Measurements from ENCODE around the gene GCM1.

The GCM1 gene

GRCh38 chr6:53130569-53131290 is 17.9 kb downstream of the GCM1 start:
- no peaks in the 10 kb centered on the region for H4K20me1 ChIP-seq
- no peak overlapping the region for H3K4me3 ChIP-seq
- H3K27me3 ChIP-seq = no peaks in the 10 kb centered on the region
- H3K9ac ChIP-seq = no peak overlapping the region
- TF ChIP-seq Cebpa-rat (IDR thresholded peaks at IDR 0.05) = no peak
- peaks cover 10% of the 10 kb centered on the region for H3K4me1 ChIP-seq
- no peak overlapping the region for H3K4me2 ChIP-seq
- H3K9me3 ChIP-seq = no peaks in the 10 kb centered on the region
- H3K36me3 ChIP-seq = no peaks in the 10 kb centered on the region
- H3K27ac ChIP-seq = no peak overlapping the region

GRCh38 chr6:53128842-53129241 is 19.8 kb downstream of the GCM1 start:
- no peak for TF ChIP-seq Cebpa-rat (IDR thresholded peaks at IDR 0.05)
- H4K20me1 ChIP-seq = no peaks in the 10 kb centered on the region

GRCh38 chr6:53125276-53125675 is 23.4 kb downstream of the GCM1 start:
- Histone ChIP-seq H3K36me3 (no peaks in the 10 kb centered on the region), H3K27me3 (no peaks in the 10 kb centered on the region), H3K4me2 (no peak overlapping the region), H3K9ac (no peak overlapping the region), H3K4me1 (no peaks in the 10 kb centered on the region), H3K4me3 (no peak overlapping the region), H3K9me3 (no peaks in the 10 kb centered on the region), H3K27ac (no peak overlapping the region), H4K20me1 (no peaks in the 10 kb centered on the region)
- no peak for TF ChIP-seq Cebpa-rat (IDR thresholded peaks at IDR 0.05)

More at GRCh38 chr6:53128842-53129241, 19.8 kb downstream of the GCM1 start:
- Histone ChIP-seq H3K9ac (no peak overlapping the region), H3K4me1 (no peaks in the 10 kb centered on the region), H3K9me3 (no peaks in the 10 kb centered on the region), H3K27me3 (no peaks in the 10 kb centered on the region), H3K27ac (no peak overlapping the region), H3K4me3 (no peak overlapping the region), H3K36me3 (no peaks in the 10 kb centered on the region), H3K4me2 (no peak overlapping the region)

GRCh38 chr6:53124131-53124800 is 24.4 kb downstream of the GCM1 start:
- no peaks in the 10 kb centered on the region for H4K20me1 ChIP-seq
- no peaks in the 10 kb centered on the region for H3K27me3 ChIP-seq
- H3K4me3 ChIP-seq = no peak overlapping the region
- no peaks in the 10 kb centered on the region for H3K9me3 ChIP-seq
- TF ChIP-seq Cebpa-rat (IDR thresholded peaks at IDR 0.05) = no peak
- no peak overlapping the region for H3K4me2 ChIP-seq
- no peak overlapping the region for H3K27ac ChIP-seq
- H3K4me1 ChIP-seq = no peaks in the 10 kb centered on the region
- no peaks in the 10 kb centered on the region for H3K36me3 ChIP-seq
- H3K9ac ChIP-seq = no peak overlapping the region

GRCh38 chr6:53119772-53120409 is 28.8 kb downstream of the GCM1 start:
- no peak overlapping the region for H3K4me3 ChIP-seq
- no peaks in the 10 kb centered on the region for H4K20me1 ChIP-seq
- H3K27ac ChIP-seq = no peak overlapping the region
- TF ChIP-seq Cebpa-rat (IDR thresholded peaks at IDR 0.05) = no peak
- no peaks in the 10 kb centered on the region for H3K4me1 ChIP-seq
- H3K4me2 ChIP-seq = no peak overlapping the region
- no peaks in the 10 kb centered on the region for H3K36me3 ChIP-seq
- H3K9ac ChIP-seq = no peak overlapping the region
- no peaks in the 10 kb centered on the region for H3K27me3 ChIP-seq
- H3K9me3 ChIP-seq = no peaks in the 10 kb centered on the region

GRCh38 chr6:53119349-53119748 is 29.3 kb downstream of the GCM1 start:
- TF ChIP-seq Cebpa-rat (IDR thresholded peaks at IDR 0.05) = no peak
- Histone ChIP-seq H3K27ac (no peak overlapping the region), H3K27me3 (no peaks in the 10 kb centered on the region)

GRCh38 chr6:53115741-53116140 is 32.9 kb downstream of the GCM1 start:
- H3K9ac ChIP-seq = no peak overlapping the region
- no peak overlapping the region for H3K27ac ChIP-seq
- H3K4me3 ChIP-seq = no peak overlapping the region
- no peak for TF ChIP-seq Cebpa-rat (IDR thresholded peaks at IDR 0.05)
- H3K36me3 ChIP-seq = no peaks in the 10 kb centered on the region
- no peak overlapping the region for H3K4me2 ChIP-seq
- H3K4me1 ChIP-seq = no peaks in the 10 kb centered on the region
- no peaks in the 10 kb centered on the region for H3K9me3 ChIP-seq
- H4K20me1 ChIP-seq = no peaks in the 10 kb centered on the region
- no peaks in the 10 kb centered on the region for H3K27me3 ChIP-seq

More at GRCh38 chr6:53119349-53119748, 29.3 kb downstream of the GCM1 start:
- H3K9me3 ChIP-seq = no peaks in the 10 kb centered on the region
- H3K4me1 ChIP-seq = no peaks in the 10 kb centered on the region
- no peak overlapping the region for H3K9ac ChIP-seq
- H4K20me1 ChIP-seq = no peaks in the 10 kb centered on the region
- H3K4me3 ChIP-seq = no peak overlapping the region
- H3K4me2 ChIP-seq = no peak overlapping the region
- no peaks in the 10 kb centered on the region for H3K36me3 ChIP-seq

GRCh38 chr6:53115113-53115512 is 33.5 kb downstream of the GCM1 start:
- Histone ChIP-seq H3K4me2 (no peak overlapping the region), H4K20me1 (no peaks in the 10 kb centered on the region), H3K27me3 (no peaks in the 10 kb centered on the region), H3K9me3 (no peaks in the 10 kb centered on the region), H3K9ac (no peak overlapping the region), H3K27ac (no peak overlapping the region), H3K4me3 (no peak overlapping the region), H3K36me3 (no peaks in the 10 kb centered on the region), H3K4me1 (no peaks in the 10 kb centered on the region)
- TF ChIP-seq Cebpa-rat (IDR thresholded peaks at IDR 0.05) = no peak

GRCh38 chr6:53113742-53114141 is 34.9 kb downstream of the GCM1 start:
- no peak for TF ChIP-seq Cebpa-rat (IDR thresholded peaks at IDR 0.05)
- Histone ChIP-seq H3K4me1 (no peaks in the 10 kb centered on the region), H3K27me3 (no peaks in the 10 kb centered on the region), H3K9ac (no peak overlapping the region), H3K9me3 (no peaks in the 10 kb centered on the region), H3K36me3 (no peaks in the 10 kb centered on the region), H3K27ac (no peak overlapping the region), H3K4me2 (no peak overlapping the region), H3K4me3 (no peak overlapping the region), H4K20me1 (no peaks in the 10 kb centered on the region)

- TF ChIP-seq Cebpa-rat (IDR thresholded peaks at IDR 0.05) = no peak
- Histone ChIP-seq H4K20me1 (no peaks in the 10 kb centered on the region), H3K9ac (no peak overlapping the region), H3K4me1 (no peaks in the 10 kb centered on the region), H3K4me2 (no peak overlapping the region), H3K27ac (no peak overlapping the region), H3K36me3 (no peaks in the 10 kb centered on the region), H3K4me3 (no peak overlapping the region), H3K27me3 (no peaks in the 10 kb centered on the region), H3K9me3 (no peaks in the 10 kb centered on the region)
These were observed 35.8 kb downstream of the GCM1 start for GRCh38 chr6:53112871-53113270.

All from BLaER1 (cell line).